Fibroblast of mammary gland (primary cell): ENCODE results near the gene ANK3.

ENCODE experiments used
- DNase-seq: peaks from one replicate; pipeline ENCODE4 v3.0.0-alpha.2; 2010; ENCODE audit warnings: low read depth
- H3K4me3 ChIP-seq: 2 replicates; pipeline ENCODE4 v1.5.1; 2011; ENCODE audit warnings: low read depth, mild to moderate bottlenecking, low read length, moderate library complexity; ENCODE audit not compliant: control insufficient read depth
- CTCF ChIP-seq: conservative IDR thresholded peaks from 2 replicates; pipeline ENCODE4 v1.5.1; 2011; ENCODE audit warnings: low read depth, low read length, inconsistent platforms; ENCODE audit not compliant: control insufficient read depth, insufficient read depth

Gene ANK3

DNA sequence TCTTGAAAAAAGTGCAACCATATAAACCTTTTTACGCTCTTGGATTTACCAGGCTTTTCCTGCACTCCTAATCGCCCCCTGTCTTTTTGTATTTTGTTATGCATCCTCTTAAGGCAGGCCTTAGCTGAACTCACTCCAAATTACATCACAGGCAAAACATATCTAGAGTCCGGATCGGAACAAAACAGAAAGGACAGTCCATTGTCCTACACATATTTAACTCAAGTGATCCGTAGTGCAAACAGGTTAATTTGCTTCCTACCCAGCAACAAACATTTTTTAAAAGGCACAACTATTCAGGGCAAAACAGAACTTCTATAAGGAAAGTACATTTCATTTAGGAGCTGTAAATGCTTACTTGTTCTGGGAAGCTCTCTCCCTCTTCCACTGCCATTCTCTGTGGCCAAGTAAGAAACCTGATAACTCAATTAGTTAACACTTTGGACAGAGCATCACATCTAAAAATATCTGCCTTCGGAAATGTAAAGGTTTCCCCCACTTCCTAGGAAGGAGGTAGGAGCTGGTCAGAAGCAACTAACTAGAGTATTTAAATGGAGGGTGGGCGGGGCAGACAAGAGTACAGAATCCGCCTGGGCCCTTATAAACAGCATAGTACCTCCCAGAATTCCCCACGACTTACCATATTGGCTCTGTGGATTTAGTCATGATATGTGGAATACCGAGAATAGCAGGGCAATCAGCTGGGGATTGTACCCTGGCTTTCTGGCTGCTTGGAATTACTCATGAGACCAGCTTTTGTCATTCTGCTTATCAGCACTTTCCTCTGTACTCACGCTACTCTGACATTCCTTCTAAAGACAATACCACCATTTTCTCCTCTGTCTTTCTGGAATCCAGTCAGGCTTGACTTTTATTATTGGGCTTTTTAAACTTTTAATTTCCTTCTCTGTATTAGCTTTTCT lies 89.5 kb downstream of the ANK3 start:
- no peak overlapping the region for H3K4me3 ChIP-seq
- TF ChIP-seq CTCF = no peak
- peak; percentile 53 for DNase-seq

GRCh38 chr10:60299390-60299778 lies 90.3 kb downstream of the ANK3 start:
- no peak overlapping the region for H3K4me3 ChIP-seq
- no peak for TF ChIP-seq CTCF

GRCh38 chr10:60298408-60299389 lies 91.0 kb downstream of the ANK3 start:
- TF ChIP-seq CTCF = no peak
- H3K4me3 ChIP-seq = no peak overlapping the region
- DNase-seq = no peak

More at GRCh38 chr10:60299390-60299778, 90.3 kb downstream of the ANK3 start:
- DNase-seq = no peak

DNA sequence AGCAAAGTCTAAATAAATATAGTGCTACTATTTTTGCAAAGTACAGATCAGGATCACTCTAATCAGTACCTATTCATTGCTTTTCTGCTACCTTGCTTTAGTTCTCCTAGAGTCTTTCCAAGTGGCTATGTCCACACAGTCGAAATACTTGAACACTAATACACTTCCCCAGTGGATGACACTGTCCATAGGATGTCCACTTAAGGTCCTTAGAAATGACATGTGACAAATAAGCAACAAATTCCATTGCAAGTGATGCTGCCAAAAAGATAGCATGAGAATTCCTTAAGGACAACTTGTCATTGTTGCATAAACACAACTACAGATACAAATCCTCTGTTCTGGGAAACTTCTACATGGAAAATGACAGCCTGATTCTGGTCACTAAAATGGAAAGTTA lies 93.6 kb downstream of the ANK3 start:
- no peak for TF ChIP-seq CTCF
- no peak for DNase-seq
- H3K4me3 ChIP-seq = no peak overlapping the region

DNA sequence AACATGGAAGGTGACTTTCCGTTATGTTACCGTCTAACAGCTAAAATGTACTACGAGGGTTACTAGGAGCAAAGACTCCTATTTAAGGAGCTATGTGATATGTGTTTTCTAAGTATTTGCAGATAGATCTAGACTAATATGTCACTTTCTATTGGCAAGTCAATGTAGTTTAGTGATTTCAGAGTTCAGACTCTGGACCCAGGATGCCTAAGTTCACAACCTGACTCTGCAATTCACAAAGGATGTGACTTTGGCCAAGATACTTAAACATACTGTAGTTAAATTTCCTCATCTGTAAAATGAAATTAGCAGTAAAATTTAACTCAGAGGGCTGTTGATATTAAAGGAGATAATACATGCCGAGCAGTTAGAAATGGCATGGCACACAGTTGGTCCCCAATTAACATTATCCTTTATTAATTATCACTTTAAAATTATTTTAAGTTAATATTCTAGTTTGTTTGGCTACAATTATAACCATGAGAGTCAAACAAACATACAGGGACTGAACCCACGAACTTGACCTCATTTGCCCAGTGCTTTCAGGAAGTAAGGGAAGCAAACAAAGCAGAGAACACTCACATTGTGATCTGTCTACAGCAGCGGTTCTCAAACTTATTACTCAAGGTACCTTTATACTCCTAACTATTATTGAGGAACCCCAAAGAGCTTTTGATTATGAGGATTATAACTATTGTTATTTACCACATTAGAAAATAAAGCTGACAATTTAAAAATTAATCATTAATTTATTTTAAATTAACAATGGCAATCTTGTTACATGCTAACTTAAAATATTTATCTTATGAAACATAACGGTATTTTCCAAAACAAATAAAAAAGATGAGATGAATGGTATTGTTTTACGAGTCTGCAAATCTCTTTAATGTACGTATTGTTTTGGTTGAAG lies 94.4 kb downstream of the ANK3 start:
- no peak for TF ChIP-seq CTCF
- H3K4me3 ChIP-seq = no peak overlapping the region
- DNase-seq = no peak
